ENCODE measurements around the gene C3orf18.

Gene C3orf18

GRCh38 chr3:50582083-50582482 lies 14.5 kb upstream of the C3orf18 start:
- H3K4me1 ChIP-seq (ENCODE audit: control insufficient read depth in 5 of 5, insufficient read depth in 5 of 5, low read length in 5 of 5) = peaks cover 9 to 54% (median 41%) of the 10 kb centered on the region in 5 donors
- peak overlapping the region; percentile 85 for H3K27ac ChIP-seq (ENCODE audit: low read depth, low read length)
- no peak overlapping the region for H3K9ac ChIP-seq (ENCODE audit: low read length in 5 of 5)
- no peaks in the 10 kb centered on the region for H3K27me3 ChIP-seq (ENCODE audit: control insufficient read depth in 5 of 5, insufficient read depth in 4 of 5, low read length in 5 of 5)
- H3K36me3 ChIP-seq (ENCODE audit: control insufficient read depth in 5 of 5, insufficient read depth in 5 of 5, low read length in 5 of 5) = peaks cover 0 to 51% (median 40%) of the 10 kb centered on the region in 5 donors
- H3K4me3 ChIP-seq (ENCODE audit: low read depth in 1 of 5, low read length in 5 of 5) = no peak overlapping the region
- no peaks in the 10 kb centered on the region for H3K9me3 ChIP-seq (ENCODE audit: control insufficient read depth in 5 of 5, low read length in 5 of 5)

- Histone ChIP-seq H3K4me3 (ENCODE audit: low read depth in 1 of 5, low read length in 5 of 5) (no peak overlapping the region), H3K4me1 (ENCODE audit: control insufficient read depth in 5 of 5, insufficient read depth in 5 of 5, low read length in 5 of 5) (peaks cover 9 to 54% (median 41%) of the 10 kb centered on the region in 5 donors), H3K27ac (ENCODE audit: low read depth, low read length) (peak overlapping the region; percentile 85), H3K36me3 (ENCODE audit: control insufficient read depth in 5 of 5, insufficient read depth in 5 of 5, low read length in 5 of 5) (peaks cover 0 to 58% (median 46%) of the 10 kb centered on the region in 5 donors), H3K27me3 (ENCODE audit: control insufficient read depth in 5 of 5, insufficient read depth in 4 of 5, low read length in 5 of 5) (no peaks in the 10 kb centered on the region), H3K9me3 (ENCODE audit: control insufficient read depth in 5 of 5, low read length in 5 of 5) (no peaks in the 10 kb centered on the region), H3K9ac (ENCODE audit: low read length in 5 of 5) (no peak overlapping the region)
These were observed 13.9 kb upstream of the C3orf18 start for GRCh38 chr3:50581459-50581842.

DNA sequence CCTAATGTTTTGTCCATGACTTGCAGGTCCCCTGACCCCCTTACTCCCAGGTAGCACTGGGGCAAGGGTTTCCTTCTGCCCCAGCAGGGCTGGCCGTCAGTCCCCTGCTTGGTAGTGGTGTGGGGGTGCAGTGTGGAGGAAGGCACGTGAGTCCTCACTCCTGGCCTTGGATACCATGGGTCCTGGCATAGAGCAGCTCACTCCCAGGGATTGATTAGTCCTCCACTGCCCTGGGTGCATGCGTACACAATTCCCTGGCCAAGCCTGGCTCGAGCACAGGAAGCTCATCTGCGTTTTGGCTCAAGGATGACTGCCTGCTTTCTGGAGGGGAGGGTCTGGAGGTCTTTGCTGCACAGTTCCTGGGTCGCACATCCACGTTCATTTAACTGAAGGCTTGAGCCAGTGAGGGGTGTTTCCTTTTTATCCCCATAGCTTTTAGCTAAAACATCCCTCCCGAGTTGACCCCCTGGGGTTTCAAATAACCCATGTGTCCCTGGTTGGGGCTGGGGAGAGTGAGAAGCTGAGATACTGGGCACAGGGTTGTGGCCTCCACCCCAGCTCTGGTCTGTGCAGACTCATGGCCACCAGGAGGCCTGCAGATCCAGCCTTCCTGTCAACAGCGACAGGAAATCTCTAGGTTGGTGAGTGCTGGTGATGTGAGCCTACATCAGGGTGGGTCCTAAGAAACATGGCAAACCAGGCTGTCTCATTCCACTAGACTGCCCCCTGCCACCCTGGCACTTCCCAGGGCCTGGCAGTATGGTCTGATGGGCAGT lies 13.3 kb upstream of the C3orf18 start:
- Histone ChIP-seq H3K4me3 (ENCODE audit: low read depth in 1 of 5, low read length in 5 of 5) (no peak overlapping the region), H3K36me3 (ENCODE audit: control insufficient read depth in 5 of 5, insufficient read depth in 5 of 5, low read length in 5 of 5) (peaks cover 0 to 63% (median 52%) of the 10 kb centered on the region in 5 donors), H3K9me3 (ENCODE audit: control insufficient read depth in 5 of 5, low read length in 5 of 5) (no peaks in the 10 kb centered on the region), H3K4me1 (ENCODE audit: control insufficient read depth in 5 of 5, insufficient read depth in 5 of 5, low read length in 5 of 5) (peaks cover 9 to 53% (median 41%) of the 10 kb centered on the region in 5 donors), H3K27ac (ENCODE audit: low read depth, low read length) (no peak overlapping the region), H3K9ac (ENCODE audit: low read length in 5 of 5) (peak overlapping the region in 1 of 5 donors; percentile 15), H3K27me3 (ENCODE audit: control insufficient read depth in 5 of 5, insufficient read depth in 4 of 5, low read length in 5 of 5) (no peaks in the 10 kb centered on the region)

DNA sequence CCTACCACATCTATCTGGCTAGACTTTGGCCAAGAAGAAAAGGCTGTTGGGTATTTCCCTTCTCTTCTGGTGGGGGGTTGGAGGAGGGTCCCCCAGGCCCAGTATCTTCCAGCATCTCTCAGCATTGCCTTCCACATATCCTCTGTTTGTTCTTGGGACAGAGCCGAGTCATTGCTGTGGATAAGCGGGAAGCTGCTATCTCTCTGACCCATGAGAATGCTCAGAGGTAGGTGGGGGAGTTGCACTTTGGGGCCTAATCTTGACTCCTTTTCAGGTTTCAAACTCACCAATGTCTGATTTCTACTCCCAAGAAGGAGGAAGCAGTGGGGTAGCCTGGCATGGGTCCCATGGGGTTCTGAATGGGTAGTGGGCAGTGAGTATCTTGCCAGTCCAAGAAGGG lies 9.8 kb upstream of the C3orf18 start:
- H3K4me1 ChIP-seq (ENCODE audit: control insufficient read depth in 5 of 5, insufficient read depth in 5 of 5, low read length in 5 of 5) = peaks cover under 1 to 28% (median 16%) of the 10 kb centered on the region in 5 donors
- H3K36me3 ChIP-seq (ENCODE audit: control insufficient read depth in 5 of 5, insufficient read depth in 5 of 5, low read length in 5 of 5) = peaks cover 0 to 89% (median 65%) of the 10 kb centered on the region in 5 donors

DNA sequence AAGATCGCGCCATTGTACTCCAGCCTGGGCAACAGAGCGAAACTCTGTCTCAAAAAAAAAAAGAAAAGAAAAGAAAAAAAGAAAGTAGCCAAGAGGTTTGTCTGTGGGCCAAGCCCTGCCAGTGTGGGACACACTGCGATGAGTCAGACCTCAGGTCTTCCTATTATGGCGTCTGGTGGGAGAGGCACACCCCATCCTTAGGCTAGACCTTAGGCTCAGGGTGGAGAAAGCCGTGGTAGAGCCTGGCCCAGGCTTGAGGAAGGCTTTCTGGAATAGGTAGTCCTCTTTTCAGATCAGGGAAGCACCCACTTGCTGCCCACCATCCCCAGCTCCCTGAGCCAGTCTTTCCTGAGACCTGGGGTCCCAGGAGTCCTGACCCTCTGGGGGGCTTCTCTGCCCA lies 7.8 kb upstream of the C3orf18 start:
- Histone ChIP-seq H3K4me1 (ENCODE audit: control insufficient read depth in 5 of 5, insufficient read depth in 5 of 5, low read length in 5 of 5) (peaks cover 2 to 18% (median 9%) of the 10 kb centered on the region in 5 donors), H3K4me3 (ENCODE audit: low read depth in 1 of 5, low read length in 5 of 5) (no peak overlapping the region), H3K9me3 (ENCODE audit: control insufficient read depth in 5 of 5, low read length in 5 of 5) (no peaks in the 10 kb centered on the region), H3K36me3 (ENCODE audit: control insufficient read depth in 5 of 5, insufficient read depth in 5 of 5, low read length in 5 of 5) (peaks cover 0 to 80% (median 54%) of the 10 kb centered on the region in 5 donors), H3K27ac (ENCODE audit: low read depth, low read length) (no peak overlapping the region), H3K27me3 (ENCODE audit: control insufficient read depth in 5 of 5, insufficient read depth in 4 of 5, low read length in 5 of 5) (no peaks in the 10 kb centered on the region), H3K9ac (ENCODE audit: low read length in 5 of 5) (no peak overlapping the region)

More for the DNA sequence above, 9.8 kb upstream of the C3orf18 start:
- no peak overlapping the region for H3K4me3 ChIP-seq (ENCODE audit: low read depth in 1 of 5, low read length in 5 of 5)
- no peaks in the 10 kb centered on the region for H3K9me3 ChIP-seq (ENCODE audit: control insufficient read depth in 5 of 5, low read length in 5 of 5)
- no peak overlapping the region for H3K9ac ChIP-seq (ENCODE audit: low read length in 5 of 5)
- no peak overlapping the region for H3K27ac ChIP-seq (ENCODE audit: low read depth, low read length)
- no peaks in the 10 kb centered on the region for H3K27me3 ChIP-seq (ENCODE audit: control insufficient read depth in 5 of 5, insufficient read depth in 4 of 5, low read length in 5 of 5)

GRCh38 chr3:50574444-50574831 lies 6.9 kb upstream of the C3orf18 start:
- Histone ChIP-seq H3K4me3 (ENCODE audit: low read depth in 1 of 5, low read length in 5 of 5) (no peak overlapping the region), H3K9me3 (ENCODE audit: control insufficient read depth in 5 of 5, low read length in 5 of 5) (no peaks in the 10 kb centered on the region), H3K27ac (ENCODE audit: low read depth, low read length) (no peak overlapping the region), H3K27me3 (ENCODE audit: control insufficient read depth in 5 of 5, insufficient read depth in 4 of 5, low read length in 5 of 5) (no peaks in the 10 kb centered on the region), H3K36me3 (ENCODE audit: control insufficient read depth in 5 of 5, insufficient read depth in 5 of 5, low read length in 5 of 5) (peaks cover 0 to 70% (median 45%) of the 10 kb centered on the region in 5 donors), H3K4me1 (ENCODE audit: control insufficient read depth in 5 of 5, insufficient read depth in 5 of 5, low read length in 5 of 5) (peaks cover 2 to 27% (median 19%) of the 10 kb centered on the region in 5 donors), H3K9ac (ENCODE audit: low read length in 5 of 5) (no peak overlapping the region)

DNA sequence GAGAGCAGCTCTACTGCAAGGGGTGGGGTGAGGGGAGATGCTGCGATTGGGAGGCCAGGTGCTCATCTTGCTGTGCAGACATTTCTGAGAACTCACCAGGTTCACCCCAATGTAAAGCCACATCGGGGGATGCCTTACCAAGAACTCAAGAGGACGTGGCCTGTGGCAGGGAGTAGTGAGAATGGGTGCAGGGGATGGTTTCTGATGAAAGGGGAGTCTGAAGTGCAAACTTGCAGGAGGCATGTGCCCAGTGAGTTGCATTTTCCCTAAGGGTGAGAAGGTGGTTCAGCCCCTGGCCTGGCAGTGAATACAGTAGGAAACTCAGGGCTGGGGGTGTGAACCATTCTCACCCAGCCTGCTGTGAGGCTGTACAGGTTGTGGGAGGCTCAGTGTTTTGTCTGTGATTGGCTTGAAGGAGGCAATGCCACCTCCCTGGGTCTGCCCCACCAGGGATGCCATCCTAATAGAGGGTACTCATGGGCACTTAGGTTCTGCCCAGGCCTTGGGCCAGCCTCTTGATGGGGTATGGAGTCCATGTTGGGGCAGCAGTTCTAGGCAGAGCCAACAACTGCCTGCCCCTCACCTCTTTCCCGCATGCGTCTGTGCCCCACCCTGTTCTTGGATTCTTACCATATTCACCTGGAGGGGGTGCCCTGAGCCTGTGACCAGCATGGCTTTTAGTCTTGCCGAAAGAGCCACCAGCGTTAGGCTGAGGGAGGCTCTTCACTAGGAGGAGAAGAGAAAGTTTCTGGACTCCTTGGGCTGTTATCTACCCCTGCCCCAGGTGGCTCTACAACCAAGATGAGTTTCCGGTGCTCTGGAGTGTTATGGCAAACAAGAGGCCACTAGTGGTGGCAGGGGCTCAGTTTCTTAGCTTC lies 6.3 kb upstream of the C3orf18 start:
- H3K36me3 ChIP-seq (ENCODE audit: control insufficient read depth in 5 of 5, insufficient read depth in 5 of 5, low read length in 5 of 5) = peaks cover 0 to 64% (median 40%) of the 10 kb centered on the region in 5 donors
- H3K27me3 ChIP-seq (ENCODE audit: control insufficient read depth in 5 of 5, insufficient read depth in 4 of 5, low read length in 5 of 5) = no peaks in the 10 kb centered on the region
- peaks cover 2 to 28% (median 22%) of the 10 kb centered on the region in 5 donors for H3K4me1 ChIP-seq (ENCODE audit: control insufficient read depth in 5 of 5, insufficient read depth in 5 of 5, low read length in 5 of 5)
- H3K9me3 ChIP-seq (ENCODE audit: control insufficient read depth in 5 of 5, low read length in 5 of 5) = no peaks in the 10 kb centered on the region
- H3K9ac ChIP-seq (ENCODE audit: low read length in 5 of 5) = no peak overlapping the region
- H3K4me3 ChIP-seq (ENCODE audit: low read depth in 1 of 5, low read length in 5 of 5) = no peak overlapping the region
- no peak overlapping the region for H3K27ac ChIP-seq (ENCODE audit: low read depth, low read length)

- no peaks in the 10 kb centered on the region for H3K9me3 ChIP-seq (ENCODE audit: control insufficient read depth in 5 of 5, low read length in 5 of 5)
- H3K4me1 ChIP-seq (ENCODE audit: control insufficient read depth in 5 of 5, insufficient read depth in 5 of 5, low read length in 5 of 5) = peaks cover 2 to 37% (median 31%) of the 10 kb centered on the region in 5 donors
- H3K9ac ChIP-seq (ENCODE audit: low read length in 5 of 5) = no peak overlapping the region
- no peaks in the 10 kb centered on the region for H3K27me3 ChIP-seq (ENCODE audit: control insufficient read depth in 5 of 5, insufficient read depth in 4 of 5, low read length in 5 of 5)
- H3K27ac ChIP-seq (ENCODE audit: low read depth, low read length) = no peak overlapping the region
- no peak overlapping the region for H3K4me3 ChIP-seq (ENCODE audit: low read depth in 1 of 5, low read length in 5 of 5)
- H3K36me3 ChIP-seq (ENCODE audit: control insufficient read depth in 5 of 5, insufficient read depth in 5 of 5, low read length in 5 of 5) = peaks cover 0 to 56% (median 36%) of the 10 kb centered on the region in 5 donors
These were observed 5.3 kb upstream of the C3orf18 start for GRCh38 chr3:50572801-50573371.

GRCh38 chr3:50572158-50572557 lies 4.6 kb upstream of the C3orf18 start:
- no peak overlapping the region for H3K27ac ChIP-seq (ENCODE audit: low read depth, low read length)
- H3K4me1 ChIP-seq (ENCODE audit: control insufficient read depth in 5 of 5, insufficient read depth in 5 of 5, low read length in 5 of 5) = peaks cover 2 to 42% (median 37%) of the 10 kb centered on the region in 5 donors
- H3K27me3 ChIP-seq (ENCODE audit: control insufficient read depth in 5 of 5, insufficient read depth in 4 of 5, low read length in 5 of 5) = no peaks in the 10 kb centered on the region
- H3K9me3 ChIP-seq (ENCODE audit: control insufficient read depth in 5 of 5, low read length in 5 of 5) = no peaks in the 10 kb centered on the region
- H3K36me3 ChIP-seq (ENCODE audit: control insufficient read depth in 5 of 5, insufficient read depth in 5 of 5, low read length in 5 of 5) = peaks cover 0 to 49% (median 28%) of the 10 kb centered on the region in 5 donors
- peak overlapping the region in 1 of 5 donors; percentile 54 for H3K9ac ChIP-seq (ENCODE audit: low read length in 5 of 5)
- no peak overlapping the region for H3K4me3 ChIP-seq (ENCODE audit: low read depth in 1 of 5, low read length in 5 of 5)
